MCF 10A (cell line): Measurements from ENCODE around the gene GYPC. TPM values are rescaled to one million over a fixed set of nuclear protein-coding genes. Genes with fewer than 3 reads are reported as not detected.

Source experiments
- BruUV-seq: library from RNA; stranded (reverse); fragments of 400-500 nt; replicated peaks from 2 replicates; lab custom pipeline; 2021; lab: Mats Ljungman, UMichigan
- CTCF ChIA-PET: fragments of 300-600 bp; sonication (Branson Sonifier 250); formaldehyde crosslinking; extraction: SDS; loops from one replicate; lab custom pipeline; 2021; ENCODE audit warnings: antibody characterized with exemption, inconsistent platforms; lab: Yijun Ruan, JAX
- POLR2A ChIA-PET: fragments of 300-600, 350-650 bp; sonication (Branson Sonifier 250); formaldehyde crosslinking; extraction: SDS; loops from one replicate; lab custom pipeline; 2020; ENCODE audit warnings: antibody characterized with exemption, inconsistent platforms; lab: Yijun Ruan, JAX
- DNase-seq: peaks from one replicate; pipeline ENCODE4 v3.0.0-alpha.2; 2018; ENCODE audit not compliant: unreplicated experiment
- H3K27ac Mint-ChIP-seq: one replicate; pipeline ENCODE4 v1.8.0; 2022; ENCODE audit warnings: mild to moderate bottlenecking, low read depth, mixed read lengths; ENCODE audit not compliant: unreplicated experiment
- H3K27me3 Mint-ChIP-seq: one replicate; pipeline ENCODE4 v1.8.0; 2022; ENCODE audit warnings: mixed read lengths; ENCODE audit not compliant: insufficient read depth, unreplicated experiment
- H3K36me3 Mint-ChIP-seq: one replicate; pipeline ENCODE4 v1.8.0; 2022; ENCODE audit warnings: mild to moderate bottlenecking, moderate library complexity, mixed read lengths; ENCODE audit not compliant: insufficient read depth, unreplicated experiment
- H3K4me1 Mint-ChIP-seq: one replicate; pipeline ENCODE4 v1.8.0; 2022; ENCODE audit warnings: mixed read lengths; ENCODE audit not compliant: insufficient read depth, unreplicated experiment
- H3K4me3 Mint-ChIP-seq: one replicate; pipeline ENCODE4 v1.8.0; 2022; ENCODE audit warnings: mild to moderate bottlenecking, moderate library complexity, mixed read lengths; ENCODE audit not compliant: unreplicated experiment
- H3K9me3 Mint-ChIP-seq: one replicate; pipeline ENCODE4 v1.8.0; 2022; ENCODE audit warnings: mixed read lengths; ENCODE audit not compliant: unreplicated experiment
- intact Hi-C: fragments of 100-400 bp; cut with micrococcal nuclease; formaldehyde crosslinking; loops from 2 replicates; pipeline ENCODE4 v1.14.1; 2022
- total RNA-seq: library from RNA; stranded (reverse); gene quantifications from 2 replicates; pipeline ENCODE4 v1.2.3, GENCODE V29; 2022
- TF ChIP-seq, protein P1 (sequence below): fragments of 200-600 bp; IDR thresholded peaks from one replicate; pipeline ENCODE4 v1.8.0; 2022; ENCODE audit warnings: antibody characterized with exemption, mild to moderate bottlenecking; ENCODE audit not compliant: unreplicated experiment

The GYPC gene
- total RNA-seq, 1 experiment from 2014 or later, result not detected

DNA sequence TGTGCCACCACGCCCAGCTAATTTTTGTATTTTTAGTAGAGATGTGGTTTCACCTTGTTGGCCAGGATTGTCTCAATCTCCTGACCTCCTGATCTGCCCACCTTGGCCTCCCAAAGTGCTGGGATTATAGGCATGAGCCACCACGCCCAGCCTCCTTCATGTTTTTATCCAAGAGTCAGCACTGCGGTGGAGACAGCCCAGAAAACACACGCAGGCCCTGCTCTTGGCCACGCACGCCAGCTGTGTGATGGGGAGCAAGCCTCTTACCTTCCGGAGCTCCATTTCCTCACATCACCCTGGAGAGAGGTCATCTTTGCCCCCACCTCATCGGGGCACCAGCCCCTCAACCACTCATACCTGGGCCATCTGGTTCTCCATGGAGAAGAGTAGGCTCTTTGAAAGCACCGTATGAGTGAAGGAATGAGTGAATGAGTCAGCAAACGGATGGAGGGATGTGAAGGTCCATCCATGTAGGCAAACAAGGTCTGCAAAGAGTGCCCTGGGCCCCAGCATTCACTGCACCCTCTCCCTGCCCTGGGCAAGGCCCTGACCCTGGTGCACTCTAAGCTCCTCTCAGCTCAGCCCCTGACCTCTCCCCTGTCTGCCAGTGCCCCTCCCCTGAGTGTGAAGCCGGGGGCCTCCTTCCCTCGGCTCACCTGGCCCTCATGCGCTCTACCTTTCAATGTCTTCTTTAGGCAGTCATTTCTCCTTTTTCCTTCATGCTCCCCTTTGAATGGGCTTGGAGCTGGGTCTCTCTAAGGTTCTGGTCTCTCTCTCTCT lies 7.4 kb downstream of the GYPC start:
- intact Hi-C loops, result no loop called here
- H3K9me3 Mint-ChIP-seq, result no peaks in the 10 kb centered on the region
- H3K27ac Mint-ChIP-seq, result no peak overlapping the region
- TF ChIP-seq, protein P1, sequence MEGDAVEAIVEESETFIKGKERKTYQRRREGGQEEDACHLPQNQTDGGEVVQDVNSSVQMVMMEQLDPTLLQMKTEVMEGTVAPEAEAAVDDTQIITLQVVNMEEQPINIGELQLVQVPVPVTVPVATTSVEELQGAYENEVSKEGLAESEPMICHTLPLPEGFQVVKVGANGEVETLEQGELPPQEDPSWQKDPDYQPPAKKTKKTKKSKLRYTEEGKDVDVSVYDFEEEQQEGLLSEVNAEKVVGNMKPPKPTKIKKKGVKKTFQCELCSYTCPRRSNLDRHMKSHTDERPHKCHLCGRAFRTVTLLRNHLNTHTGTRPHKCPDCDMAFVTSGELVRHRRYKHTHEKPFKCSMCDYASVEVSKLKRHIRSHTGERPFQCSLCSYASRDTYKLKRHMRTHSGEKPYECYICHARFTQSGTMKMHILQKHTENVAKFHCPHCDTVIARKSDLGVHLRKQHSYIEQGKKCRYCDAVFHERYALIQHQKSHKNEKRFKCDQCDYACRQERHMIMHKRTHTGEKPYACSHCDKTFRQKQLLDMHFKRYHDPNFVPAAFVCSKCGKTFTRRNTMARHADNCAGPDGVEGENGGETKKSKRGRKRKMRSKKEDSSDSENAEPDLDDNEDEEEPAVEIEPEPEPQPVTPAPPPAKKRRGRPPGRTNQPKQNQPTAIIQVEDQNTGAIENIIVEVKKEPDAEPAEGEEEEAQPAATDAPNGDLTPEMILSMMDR, result no peak
- no peak overlapping the region for H3K4me3 Mint-ChIP-seq
- H3K36me3 Mint-ChIP-seq, result no peaks in the 10 kb centered on the region
- BruUV-seq, result no TSS peak
- H3K27me3 Mint-ChIP-seq, result no peaks in the 10 kb centered on the region
- no peak for DNase-seq
- ChIA-PET CTCF (interaction anchor here (0.5 to 1.2 kb wide), 2 partner anchors 14 to 795 kb away, joined by 3 to 4 read pairs; no protein-coding TSS in a partner anchor), POLR2A (no interaction called here)
- H3K4me1 Mint-ChIP-seq, result peaks cover 3% of the 10 kb centered on the region

DNA sequence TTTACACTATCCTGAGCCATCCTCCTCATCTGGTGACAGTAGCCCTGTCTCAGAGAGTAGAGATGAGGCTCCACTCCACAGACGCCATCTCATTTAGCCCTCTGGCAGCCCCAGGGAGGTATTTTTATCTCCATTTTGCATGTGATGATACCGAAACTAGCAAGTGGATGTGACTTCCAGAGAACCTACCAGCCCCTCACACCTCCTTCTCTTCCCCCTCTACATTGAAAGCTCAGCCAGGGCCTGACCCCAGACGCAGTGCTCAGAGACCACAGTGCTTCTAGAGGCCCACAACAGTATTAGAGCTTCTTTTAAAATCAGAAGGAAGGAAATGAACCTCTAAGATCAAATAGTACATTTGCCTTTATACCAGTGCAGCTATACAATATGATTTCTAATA lies 8.3 kb downstream of the GYPC start:
- POLR2A ChIA-PET, result no interaction called here
- no peaks in the 10 kb centered on the region for H3K27me3 Mint-ChIP-seq
- TF ChIP-seq, protein P1, result no peak
- no peak for DNase-seq
- no peaks in the 10 kb centered on the region for H3K4me1 Mint-ChIP-seq
- BruUV-seq, result no TSS peak
- intact Hi-C loops, result no loop called here
- H3K36me3 Mint-ChIP-seq, result no peaks in the 10 kb centered on the region
- no peak overlapping the region for H3K4me3 Mint-ChIP-seq
- no peak overlapping the region for H3K27ac Mint-ChIP-seq
- no peaks in the 10 kb centered on the region for H3K9me3 Mint-ChIP-seq
- CTCF ChIA-PET, result interaction anchor here (1.0 kb wide), 1 partner anchor 23 kb away, joined by 3 read pairs; no protein-coding TSS in a partner anchor

DNA sequence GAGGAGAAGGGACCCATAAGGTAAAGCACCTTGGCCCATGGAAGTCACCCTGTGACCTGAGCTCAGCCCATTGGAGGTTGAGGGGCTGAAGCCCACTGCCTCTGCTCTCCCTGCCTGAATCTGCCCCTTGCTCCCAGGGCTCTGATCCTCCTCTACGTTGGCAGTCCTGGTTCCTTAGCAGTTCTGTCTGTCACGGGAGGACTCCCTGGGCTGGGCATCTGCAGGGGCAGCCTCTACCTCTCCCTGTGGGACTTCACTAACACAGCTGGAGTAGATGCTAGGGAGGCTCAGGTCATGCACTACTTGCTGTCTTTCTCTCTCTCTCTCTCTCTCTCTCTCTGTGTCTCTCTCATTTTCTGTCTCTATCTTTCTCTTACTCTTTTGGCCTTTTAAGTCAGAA lies 8.7 kb downstream of the GYPC start:
- no peaks in the 10 kb centered on the region for H3K27me3 Mint-ChIP-seq
- H3K27ac Mint-ChIP-seq, result no peak overlapping the region
- H3K4me3 Mint-ChIP-seq, result no peak overlapping the region
- no peaks in the 10 kb centered on the region for H3K4me1 Mint-ChIP-seq
- H3K36me3 Mint-ChIP-seq, result no peaks in the 10 kb centered on the region
- no TSS peak for BruUV-seq
- intact Hi-C loops, result no loop called here
- no peak for DNase-seq
- no peaks in the 10 kb centered on the region for H3K9me3 Mint-ChIP-seq
- TF ChIP-seq, protein P1, result no peak
- ChIA-PET CTCF (interaction anchor here (1.0 kb wide), 1 partner anchor 23 kb away, joined by 3 read pairs; no protein-coding TSS in a partner anchor), POLR2A (no interaction called here)

DNA sequence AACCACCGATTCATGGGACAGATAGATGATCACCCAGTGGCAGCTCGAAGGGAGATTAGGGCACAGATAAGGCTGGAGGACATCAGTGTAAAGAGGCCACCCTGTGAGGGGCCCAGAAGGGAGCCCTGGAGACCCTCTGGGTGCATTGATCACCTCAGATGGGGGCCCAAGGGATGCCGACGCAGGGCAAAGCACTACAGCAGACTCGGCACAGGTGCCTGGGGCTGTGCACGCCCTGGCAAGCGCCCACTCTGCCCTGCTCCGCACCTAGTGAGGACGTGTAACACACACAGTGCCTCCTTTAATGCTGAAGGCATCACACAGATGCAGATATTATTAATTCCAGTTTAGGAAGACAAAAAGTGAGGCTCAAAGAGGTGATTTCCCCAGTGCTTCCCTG lies 9.5 kb downstream of the GYPC start:
- CTCF ChIA-PET, result no interaction called here
- no peaks in the 10 kb centered on the region for H3K36me3 Mint-ChIP-seq
- BruUV-seq, result no TSS peak
- TF ChIP-seq, protein P1, result no peak
- no peak for DNase-seq
- no peak overlapping the region for H3K27ac Mint-ChIP-seq
- POLR2A ChIA-PET, result no interaction called here
- no peak overlapping the region for H3K4me3 Mint-ChIP-seq
- no peaks in the 10 kb centered on the region for H3K4me1 Mint-ChIP-seq
- H3K27me3 Mint-ChIP-seq, result no peaks in the 10 kb centered on the region
- intact Hi-C loops, result no loop called here
- H3K9me3 Mint-ChIP-seq, result no peaks in the 10 kb centered on the region
